Suprapubic skin (tissue), 4 donors: Measurements from ENCODE around the gene ZC3H8.

Source experiments
- CTCF ChIP-seq, 2 donors: fragments of 200-600 bp in 1 of 2; fragments of 450-650 bp in 1 of 2; sonication (generic) in 1 of 2; IDR thresholded peaks; one replicate each; pipeline ENCODE4 v1.5.1; 2016 to 2019; ENCODE audit warnings: antibody characterized with exemption in 2 of 2, mild to moderate bottlenecking in 1 of 2, moderate library complexity in 1 of 2
- EP300 ChIP-seq: sonication (generic); formaldehyde crosslinking; IDR thresholded peaks from one replicate; pipeline ENCODE4 v1.6.1; 2017; ENCODE audit warnings: antibody characterized with exemption
- POLR2A ChIP-seq, 2 donors: fragments of 450-650 bp; IDR thresholded peaks; one replicate each; pipeline ENCODE4 v1.6.1; 2017; ENCODE audit warnings: antibody characterized with exemption in 2 of 2, mild to moderate bottlenecking in 2 of 2, moderate library complexity in 2 of 2
- POLR2AphosphoS5 ChIP-seq, 3 donors: sonication (generic); formaldehyde crosslinking; IDR thresholded peaks; one replicate each; pipeline ENCODE4 v1.6.1; 2017; ENCODE audit warnings: antibody characterized with exemption in 3 of 3

DNA sequence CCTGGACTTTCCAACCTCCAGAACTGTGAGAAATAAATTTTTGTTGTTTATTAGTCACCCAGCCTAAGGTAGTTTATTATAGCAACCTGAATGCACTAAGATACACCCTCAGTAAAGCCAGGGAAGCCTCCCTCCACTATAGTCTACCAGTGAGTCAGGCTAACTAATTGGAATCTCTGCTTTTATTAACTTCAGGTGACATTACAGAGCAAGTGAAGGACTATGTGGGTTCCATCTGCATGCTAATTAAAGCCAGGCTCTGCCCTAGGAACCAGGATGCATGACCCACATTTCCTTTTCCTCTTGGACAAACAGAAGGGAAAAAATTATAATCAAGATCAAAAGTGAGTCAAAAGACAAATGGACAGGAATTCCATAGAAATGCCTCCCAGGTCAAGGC, 56.1 kb downstream of the ZC3H8 start:
- no peak for TF ChIP-seq CTCF (IDR thresholded peaks at IDR 0.05)
- no peak for TF ChIP-seq POLR2A (IDR thresholded peaks at IDR 0.05)
- no peak for TF ChIP-seq EP300
- no peak for TF ChIP-seq POLR2AphosphoS5 (IDR thresholded peaks at IDR 0.05)
